Suprapubic skin (tissue), 4 donors: ENCODE data around the gene ST6GALNAC6.

Experiments
- EP300 ChIP-seq: sonication (generic); formaldehyde crosslinking; IDR thresholded peaks from one replicate; pipeline ENCODE4 v1.6.1; 2017; ENCODE audit warnings: antibody characterized with exemption
- POLR2A ChIP-seq, 2 donors: fragments of 450-650 bp; IDR thresholded peaks; one replicate each; pipeline ENCODE4 v1.6.1; 2017; ENCODE audit warnings: antibody characterized with exemption in 2 of 2, mild to moderate bottlenecking in 2 of 2, moderate library complexity in 2 of 2
- POLR2AphosphoS5 ChIP-seq, 3 donors: sonication (generic); formaldehyde crosslinking; IDR thresholded peaks; one replicate each; pipeline ENCODE4 v1.6.1; 2017; ENCODE audit warnings: antibody characterized with exemption in 3 of 3
- TF ChIP-seq, protein P1 (sequence below), 2 donors: fragments of 200-600 bp in 1 of 2; fragments of 450-650 bp in 1 of 2; sonication (generic) in 1 of 2; IDR thresholded peaks; one replicate each; pipeline ENCODE4 v1.5.1; 2016 to 2019; ENCODE audit warnings: antibody characterized with exemption in 2 of 2, mild to moderate bottlenecking in 1 of 2, moderate library complexity in 1 of 2

DNA sequence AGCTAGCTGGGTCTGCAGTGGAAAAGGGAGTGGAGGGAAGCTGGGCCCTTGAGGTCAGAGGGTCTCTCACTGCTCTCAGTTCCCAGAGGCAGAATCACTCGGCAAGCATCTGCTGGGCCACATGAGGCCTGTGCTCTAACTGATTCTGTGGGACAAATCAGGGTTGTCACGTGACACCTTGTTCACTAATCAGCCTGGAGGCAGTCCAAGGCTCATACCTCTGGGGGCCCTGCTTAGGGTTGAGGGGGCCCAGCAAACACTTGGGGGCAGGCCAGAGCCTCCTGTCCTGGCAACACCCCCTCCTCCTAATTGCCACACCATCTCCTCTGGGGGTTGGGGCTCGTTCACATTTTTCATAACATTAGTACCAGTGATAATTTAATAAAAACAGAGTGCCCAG lies 47.3 kb upstream of the ST6GALNAC6 start:
- TF ChIP-seq, protein P1, sequence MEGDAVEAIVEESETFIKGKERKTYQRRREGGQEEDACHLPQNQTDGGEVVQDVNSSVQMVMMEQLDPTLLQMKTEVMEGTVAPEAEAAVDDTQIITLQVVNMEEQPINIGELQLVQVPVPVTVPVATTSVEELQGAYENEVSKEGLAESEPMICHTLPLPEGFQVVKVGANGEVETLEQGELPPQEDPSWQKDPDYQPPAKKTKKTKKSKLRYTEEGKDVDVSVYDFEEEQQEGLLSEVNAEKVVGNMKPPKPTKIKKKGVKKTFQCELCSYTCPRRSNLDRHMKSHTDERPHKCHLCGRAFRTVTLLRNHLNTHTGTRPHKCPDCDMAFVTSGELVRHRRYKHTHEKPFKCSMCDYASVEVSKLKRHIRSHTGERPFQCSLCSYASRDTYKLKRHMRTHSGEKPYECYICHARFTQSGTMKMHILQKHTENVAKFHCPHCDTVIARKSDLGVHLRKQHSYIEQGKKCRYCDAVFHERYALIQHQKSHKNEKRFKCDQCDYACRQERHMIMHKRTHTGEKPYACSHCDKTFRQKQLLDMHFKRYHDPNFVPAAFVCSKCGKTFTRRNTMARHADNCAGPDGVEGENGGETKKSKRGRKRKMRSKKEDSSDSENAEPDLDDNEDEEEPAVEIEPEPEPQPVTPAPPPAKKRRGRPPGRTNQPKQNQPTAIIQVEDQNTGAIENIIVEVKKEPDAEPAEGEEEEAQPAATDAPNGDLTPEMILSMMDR (IDR thresholded peaks at IDR 0.05): no peak
- TF ChIP-seq POLR2A (IDR thresholded peaks at IDR 0.05) (no peak), POLR2AphosphoS5 (IDR thresholded peaks at IDR 0.05) (no peak), EP300 (no peak)
